Vagina (tissue), 2 donors: ENCODE results near the gene LAG3.

Source experiments
- CTCF ChIP-seq, 3 experiments: fragments of 450-650 bp in 2 of 3; fragments of 200-600 bp in 1 of 3; sonication (generic) in 1 of 3; IDR thresholded peaks; one replicate each; pipeline ENCODE4 v1.5.1; 2017 to 2019; ENCODE audit warnings: antibody characterized with exemption in 3 of 3, mild to moderate bottlenecking in 2 of 3, moderate library complexity in 2 of 3
- POLR2A ChIP-seq, 2 donors: fragments of 450-650 bp; IDR thresholded peaks; one replicate each; pipeline ENCODE4 v1.6.1; 2017; ENCODE audit warnings: antibody characterized with exemption in 2 of 2, mild to moderate bottlenecking in 2 of 2, moderate library complexity in 2 of 2

DNA sequence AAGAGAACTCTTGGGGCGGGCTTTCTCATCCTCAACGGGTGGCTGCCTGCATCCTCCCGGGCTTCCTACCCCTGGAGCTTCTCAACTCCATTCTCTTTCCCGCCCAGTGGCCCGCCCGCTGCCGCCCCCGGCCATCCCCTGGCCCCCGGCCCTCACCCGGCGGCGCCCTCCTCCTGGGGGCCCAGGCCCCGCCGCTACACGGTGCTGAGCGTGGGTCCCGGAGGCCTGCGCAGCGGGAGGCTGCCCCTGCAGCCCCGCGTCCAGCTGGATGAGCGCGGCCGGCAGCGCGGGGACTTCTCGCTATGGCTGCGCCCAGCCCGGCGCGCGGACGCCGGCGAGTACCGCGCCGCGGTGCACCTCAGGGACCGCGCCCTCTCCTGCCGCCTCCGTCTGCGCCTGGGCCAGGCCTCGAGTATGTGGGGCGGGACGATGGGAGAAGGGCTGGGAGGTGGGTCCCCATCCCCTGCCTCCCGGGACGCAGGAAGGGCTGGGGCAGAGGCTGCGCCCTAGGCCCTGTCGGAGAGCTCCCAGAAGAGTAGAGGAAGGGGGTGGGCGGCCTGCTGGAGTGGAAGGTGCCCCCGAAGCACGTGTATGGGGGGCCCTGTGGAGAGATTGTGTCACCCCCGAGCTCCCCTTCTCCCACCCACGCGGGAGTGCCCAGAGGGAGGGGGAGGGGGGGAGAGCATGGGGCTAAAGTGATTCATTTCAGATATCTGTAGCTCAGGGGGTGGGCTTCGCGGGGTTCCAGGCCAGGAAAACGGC is 1.5 kb downstream of the LAG3 start:
- TF ChIP-seq CTCF (IDR thresholded peaks at IDR 0.05) (no peak), POLR2A (IDR thresholded peaks at IDR 0.05) (no peak)
